Stimulated activated CD4-positive, alpha-beta T cell treated with anti-CD3 and anti-CD28 coated beads, Interleukin-4, amount 100 ng/mL, for 48 hours (primary cell): ENCODE results near the gene FGF5.
"Not testable (repeated sequence)": the region's sequence is repeated elsewhere in the genome, so short reads cannot be mapped to it uniquely, and the experiment has no call there.

Source experiments
- DNase-seq, 2 donors: peaks; one replicate each; pipeline ENCODE4 v3.0.0-alpha.2; 2020; ENCODE audit warnings: low read depth in 2 of 2

Gene FGF5

GRCh38 chr4:80266253-80266901 lies at the start of gene FGF5:
FGF5 (plus strand) TSS chr4:80266664; CDS start chr4:80266825, 161 bp downstream.
- DNase-seq = peak in 1 of 2 donors; percentile 31

- DNase-seq = no peak
Measured at GRCh38 chr4:80219301-80220025, 47.0 kb upstream of the FGF5 start.

GRCh38 chr4:80220711-80221110 lies 45.8 kb upstream of the FGF5 start:
- no peak for DNase-seq

GRCh38 chr4:80221161-80221560 lies 45.3 kb upstream of the FGF5 start:
- no peak for DNase-seq

GRCh38 chr4:80225595-80225994 lies 40.9 kb upstream of the FGF5 start:
- DNase-seq = no peak

GRCh38 chr4:80226094-80226493 lies 40.4 kb upstream of the FGF5 start:
- no peak for DNase-seq

GRCh38 chr4:80228460-80228859 lies 38.0 kb upstream of the FGF5 start:
- no peak for DNase-seq

- no peak for DNase-seq
Measured at GRCh38 chr4:80229128-80229527, 37.3 kb upstream of the FGF5 start.

- DNase-seq = no peak
Measured at GRCh38 chr4:80229590-80229989, 36.9 kb upstream of the FGF5 start.

GRCh38 chr4:80231180-80231579 lies 35.3 kb upstream of the FGF5 start:
- DNase-seq = no peak

- DNase-seq = no peak
Measured at GRCh38 chr4:80232707-80233370, 33.6 kb upstream of the FGF5 start.

- DNase-seq = no peak
Measured at GRCh38 chr4:80233390-80233789, 33.1 kb upstream of the FGF5 start.

- DNase-seq = no peak
Measured at GRCh38 chr4:80235451-80235850, 31.0 kb upstream of the FGF5 start.

- DNase-seq = no peak
Measured at GRCh38 chr4:80237992-80238391, 28.5 kb upstream of the FGF5 start.

GRCh38 chr4:80239480-80240150 lies 26.8 kb upstream of the FGF5 start:
- no peak for DNase-seq

GRCh38 chr4:80240976-80241375 lies 25.5 kb upstream of the FGF5 start:
- DNase-seq = no peak

GRCh38 chr4:80243274-80244018 lies 23.0 kb upstream of the FGF5 start:
- no peak for DNase-seq

- DNase-seq = not testable (repeated sequence)
Measured at GRCh38 chr4:80247484-80247883, 19.0 kb upstream of the FGF5 start.

GRCh38 chr4:80249144-80249543 lies 17.3 kb upstream of the FGF5 start:
- DNase-seq = no peak

GRCh38 chr4:80252427-80252826 lies 14.0 kb upstream of the FGF5 start:
- DNase-seq = no peak

- DNase-seq = no peak
Measured at GRCh38 chr4:80252953-80253352, 13.5 kb upstream of the FGF5 start.

GRCh38 chr4:80253510-80253909 lies 13.0 kb upstream of the FGF5 start:
- no peak for DNase-seq
